SK-N-MC (cell line): ENCODE measurements around the gene GRIK4.

Experiments
- DNase-seq: peaks from one replicate; pipeline ENCODE4 v3.0.0-alpha.2; 2011; ENCODE audit warnings: low read depth, low spot score
- H3K27ac ChIP-seq: fragments of 200-600 bp; sonication (generic); 2 replicates; pipeline ENCODE4 v1.5.1; 2016; ENCODE audit warnings: mixed run types
- H3K36me3 ChIP-seq: fragments of 200-600 bp; sonication (generic); 2 replicates; pipeline ENCODE4 v1.6.1; 2017; ENCODE audit warnings: antibody characterized with exemption, low read length, mixed read lengths; ENCODE audit not compliant: insufficient read depth
- H3K4me3 ChIP-seq: fragments of 200-600 bp; sonication (generic); 2 replicates; pipeline ENCODE4 v1.5.1; 2016
- H3K9ac ChIP-seq: fragments of 200-600 bp; sonication (generic); 2 replicates; pipeline ENCODE4 v1.8.0; 2017; ENCODE audit warnings: mixed run types, mixed read lengths; ENCODE audit not compliant: insufficient read length
- H3K9me3 ChIP-seq: fragments of 200-600 bp; sonication (generic); 2 replicates; pipeline ENCODE4 v1.6.1; 2017; ENCODE audit warnings: low read depth, mild to moderate bottlenecking, antibody characterized with exemption, low read length, moderate library complexity, mixed read lengths
- EZH2 ChIP-seq: fragments of 200-600 bp; sonication (generic); IDR thresholded peaks from one replicate; pipeline ENCODE4 v1.6.1; 2017; ENCODE audit warnings: antibody characterized with exemption
- FOXP2 ChIP-seq: optimal IDR thresholded peaks from 2 replicates; pipeline ENCODE3; 2011; ENCODE audit warnings: mild to moderate bottlenecking, moderate library complexity; ENCODE audit not compliant: insufficient read depth; ENCODE audit errors: extremely low read length, control extremely low read depth
- POLR2AphosphoS5 ChIP-seq: IDR thresholded peaks from 2 replicates; pipeline ENCODE4 v1.6.1; 2012; ENCODE audit warnings: mild to moderate bottlenecking, low read depth, low read length, borderline replicate concordance

GRIK4 gene

GRCh38 chr11:120867988-120868387 is 356.4 kb downstream of the GRIK4 start:
- no peak for TF ChIP-seq POLR2AphosphoS5
- no peak for TF ChIP-seq EZH2
- no peak for TF ChIP-seq FOXP2
- H3K9me3 ChIP-seq = no peaks in the 10 kb centered on the region
- H3K9ac ChIP-seq = no peak overlapping the region
- no peak for DNase-seq
- H3K27ac ChIP-seq = no peak overlapping the region
- no peaks in the 10 kb centered on the region for H3K36me3 ChIP-seq
- no peak overlapping the region for H3K4me3 ChIP-seq

- no peak for DNase-seq
- H3K36me3 ChIP-seq = no peaks in the 10 kb centered on the region
- TF ChIP-seq FOXP2 = no peak
- no peak for TF ChIP-seq EZH2
- TF ChIP-seq POLR2AphosphoS5 = no peak
- no peak overlapping the region for H3K4me3 ChIP-seq
- H3K9ac ChIP-seq = no peak overlapping the region
- H3K27ac ChIP-seq = no peak overlapping the region
- H3K9me3 ChIP-seq = no peaks in the 10 kb centered on the region
These were observed 357.5 kb downstream of the GRIK4 start for GRCh38 chr11:120869097-120869496.

- Histone ChIP-seq H3K27ac (no peak overlapping the region), H3K4me3 (no peak overlapping the region), H3K9ac (no peak overlapping the region), H3K9me3 (no peaks in the 10 kb centered on the region), H3K36me3 (no peaks in the 10 kb centered on the region)
- TF ChIP-seq FOXP2 = no peak
- no peak for TF ChIP-seq EZH2
- no peak for TF ChIP-seq POLR2AphosphoS5
- no peak for DNase-seq
These were observed 358.0 kb downstream of the GRIK4 start for GRCh38 chr11:120869516-120870011.

- TF ChIP-seq FOXP2 (no peak), POLR2AphosphoS5 (no peak), EZH2 (no peak)
- H3K9me3 ChIP-seq = no peaks in the 10 kb centered on the region
- DNase-seq = no peak
- no peak overlapping the region for H3K27ac ChIP-seq
- H3K4me3 ChIP-seq = no peak overlapping the region
- no peak overlapping the region for H3K9ac ChIP-seq
- no peaks in the 10 kb centered on the region for H3K36me3 ChIP-seq
These were observed 359.6 kb downstream of the GRIK4 start for GRCh38 chr11:120871194-120871593.

GRCh38 chr11:120871924-120872323 is 360.4 kb downstream of the GRIK4 start:
- Histone ChIP-seq H3K36me3 (no peaks in the 10 kb centered on the region), H3K9me3 (no peaks in the 10 kb centered on the region), H3K9ac (no peak overlapping the region), H3K4me3 (no peak overlapping the region), H3K27ac (no peak overlapping the region)
- DNase-seq = no peak
- TF ChIP-seq EZH2 = no peak
- no peak for TF ChIP-seq FOXP2
- TF ChIP-seq POLR2AphosphoS5 = no peak

GRCh38 chr11:120873966-120874735 is 362.6 kb downstream of the GRIK4 start:
- no peak for DNase-seq
- TF ChIP-seq FOXP2 (no peak), EZH2 (no peak), POLR2AphosphoS5 (no peak)
- Histone ChIP-seq H3K36me3 (no peaks in the 10 kb centered on the region), H3K4me3 (no peak overlapping the region), H3K27ac (no peak overlapping the region), H3K9me3 (no peaks in the 10 kb centered on the region), H3K9ac (no peak overlapping the region)

GRCh38 chr11:120875986-120876385 is 364.4 kb downstream of the GRIK4 start:
- no peak for DNase-seq
- H3K36me3 ChIP-seq = no peaks in the 10 kb centered on the region
- TF ChIP-seq FOXP2 (no peak), POLR2AphosphoS5 (no peak), EZH2 (no peak)
- no peaks in the 10 kb centered on the region for H3K9me3 ChIP-seq
- no peak overlapping the region for H3K27ac ChIP-seq
- no peak overlapping the region for H3K4me3 ChIP-seq
- H3K9ac ChIP-seq = no peak overlapping the region

GRCh38 chr11:120877746-120878365 is 366.3 kb downstream of the GRIK4 start:
- TF ChIP-seq FOXP2 (no peak), POLR2AphosphoS5 (no peak), EZH2 (no peak)
- no peak for DNase-seq
- H3K27ac ChIP-seq = no peak overlapping the region
- H3K4me3 ChIP-seq = no peak overlapping the region
- no peaks in the 10 kb centered on the region for H3K9me3 ChIP-seq
- H3K36me3 ChIP-seq = no peaks in the 10 kb centered on the region
- H3K9ac ChIP-seq = no peak overlapping the region

GRCh38 chr11:120878781-120879180 is 367.2 kb downstream of the GRIK4 start:
- no peak overlapping the region for H3K4me3 ChIP-seq
- H3K9me3 ChIP-seq = no peaks in the 10 kb centered on the region
- no peak overlapping the region for H3K9ac ChIP-seq
- no peak overlapping the region for H3K27ac ChIP-seq
- no peak for DNase-seq
- TF ChIP-seq POLR2AphosphoS5 (no peak), FOXP2 (no peak), EZH2 (no peak)
- H3K36me3 ChIP-seq = no peaks in the 10 kb centered on the region
